ENCODE data around the gene TATDN3.

GRCh38 chr1:212791261-212791675 is 426 bp upstream of the TATDN3 start:
- no peak for TF ChIP-seq CTCF (IDR thresholded peaks at IDR 0.05)
- no peak for TF ChIP-seq POLR2A (IDR thresholded peaks at IDR 0.05)

All from adrenal gland (tissue), 5 donors.